OCI-LY7 (cell line): ENCODE measurements around the gene ZNF692. TPM values are rescaled to one million over a fixed set of nuclear protein-coding genes. Genes with fewer than 3 reads are reported as not detected.

Experiments used
- BruUV-seq: library from RNA; stranded (reverse); fragments of 400-500 nt; replicated peaks from 2 replicates; lab custom pipeline; 2021; lab: Mats Ljungman, UMichigan
- CTCF ChIA-PET: fragments of 300-600 bp; sonication (Branson Sonifier 250); formaldehyde crosslinking; loops from one replicate; lab custom pipeline; 2022; ENCODE audit warnings: antibody characterized with exemption; ENCODE audit not compliant: unreplicated experiment; lab: Charles Lee
- POLR2A ChIA-PET: fragments of 300-600 bp; sonication (Branson Sonifier 250); formaldehyde crosslinking; loops from one replicate; lab custom pipeline; 2022; ENCODE audit warnings: antibody characterized with exemption; lab: Charles Lee
- DNase-seq: peaks from one replicate; pipeline ENCODE4 v3.0.0-alpha.2; 2015; ENCODE audit warnings: low spot score
- H2AFZ ChIP-seq: fragments of 200-600 bp; sonication (generic), shearing (Covaris generic); 2 replicates; pipeline ENCODE4 v1.6.1; 2014; ENCODE audit warnings: mild to moderate bottlenecking, antibody characterized with exemption, low read length, moderate library complexity
- H3K27ac ChIP-seq: fragments of 200-600 bp; sonication (generic); 2 replicates; pipeline ENCODE4 v1.5.1; 2014; ENCODE audit warnings: mixed run types, low read depth, mild to moderate bottlenecking, moderate library complexity, low read length, inconsistent platforms; ENCODE audit not compliant: poor library complexity, severe bottlenecking
- H3K36me3 ChIP-seq: fragments of 200-600 bp; sonication (generic); 2 replicates; pipeline ENCODE4 v1.6.1; 2014; ENCODE audit warnings: mild to moderate bottlenecking, antibody characterized with exemption, low read length, moderate library complexity, mixed read lengths; ENCODE audit not compliant: insufficient read depth
- H3K4me1 ChIP-seq: fragments of 200-600 bp; sonication (generic); 2 replicates; pipeline ENCODE4 v1.5.1; 2014; ENCODE audit warnings: mild to moderate bottlenecking, low read length; ENCODE audit not compliant: insufficient read depth, poor library complexity, severe bottlenecking
- H3K4me2 ChIP-seq: fragments of 200-600 bp; sonication (generic); 2 replicates; pipeline ENCODE4 v1.6.1; 2014; ENCODE audit warnings: mild to moderate bottlenecking, low read length
- H3K4me3 ChIP-seq: fragments of 200-600 bp; sonication (generic); 2 replicates; pipeline ENCODE4 v1.5.1; 2014; ENCODE audit warnings: mild to moderate bottlenecking, low read depth, low read length; ENCODE audit not compliant: poor library complexity, severe bottlenecking
- H3K79me2 ChIP-seq: fragments of 200-600 bp; sonication (generic); 2 replicates; pipeline ENCODE4 v1.6.1; 2016; ENCODE audit warnings: low read depth, mild to moderate bottlenecking, low read length, moderate library complexity, mixed read lengths; ENCODE audit not compliant: insufficient read depth
- H3K9me2 ChIP-seq: fragments of 200-600 bp; sonication (generic); 2 replicates; pipeline ENCODE4 v1.6.1; 2016; ENCODE audit warnings: mild to moderate bottlenecking, low read length, mixed read lengths; ENCODE audit not compliant: insufficient read depth
- H3K9me3 ChIP-seq: fragments of 200-600 bp; sonication (generic); 2 replicates; pipeline ENCODE4 v1.6.1; 2014; ENCODE audit warnings: mild to moderate bottlenecking, mixed run types, low read length, mixed read lengths
- H4K20me1 ChIP-seq: fragments of 200-600 bp; sonication (generic); 2 replicates; pipeline ENCODE4 v1.6.1; 2014; ENCODE audit warnings: mild to moderate bottlenecking, antibody characterized with exemption, low read length, moderate library complexity, mixed read lengths; ENCODE audit not compliant: insufficient read depth
- CTCF ChIP-seq: fragments of 200-600 bp; sonication (generic); conservative IDR thresholded peaks from 2 replicates; pipeline ENCODE4 v1.5.1; 2014; ENCODE audit warnings: mild to moderate bottlenecking, antibody characterized with exemption, low read length, moderate library complexity, mixed read lengths
- EZH2phosphoT487 ChIP-seq: fragments of 200-600 bp; sonication (generic); IDR thresholded peaks from 2 replicates; pipeline ENCODE4 v1.6.1; 2018; ENCODE audit warnings: low read depth, borderline replicate concordance, mild to moderate bottlenecking, mixed run types, antibody characterized with exemption, low read length, moderate library complexity, mixed read lengths
- intact Hi-C: fragments of 100-400 bp; cut with micrococcal nuclease; formaldehyde crosslinking; loops from one replicate; pipeline ENCODE4 v1.10.0; 2022; ENCODE audit not compliant: unreplicated experiment
- total RNA-seq, 2 experiments: library from RNA; depleted of rRNA in 1 of 2; stranded (reverse); fragments of >200 nt in 1 of 2; shearing (Covaris generic) in 1 of 2; gene quantifications; 2 replicates each; pipeline ENCODE4 v1.2.3, GENCODE V29; 2014 to 2022

ZNF692 gene
- total RNA-seq, 2 experiments from 2014 or later = 65.0 to 67.4 TPM

GRCh38 chr1:248818505-248819374, 40.1 kb downstream of the ZNF692 start:
- Histone ChIP-seq H3K36me3 (peaks cover 55% of the 10 kb centered on the region), H3K79me2 (no peaks in the 10 kb centered on the region), H3K27ac (no peak overlapping the region), H3K4me1 (peaks cover 30% of the 10 kb centered on the region), H3K4me3 (no peak overlapping the region), H3K9me2 (no peaks in the 10 kb centered on the region), H3K9me3 (no peaks in the 10 kb centered on the region), H4K20me1 (no peaks in the 10 kb centered on the region), H2AFZ (no peak overlapping the region), H3K4me2 (peak overlapping the region; percentile 27; the same call in 1 of the 2 replicates)
- ChIA-PET CTCF (no interaction called here), POLR2A (interaction anchor here (0.7 to 2.3 kb wide), 3 partner anchors 13 to 81 kb away, joined by 4 to 8 read pairs (median 6); no protein-coding TSS in a partner anchor)
- TF ChIP-seq CTCF = no peak
- no peak for TF ChIP-seq EZH2phosphoT487
- BruUV-seq = no TSS peak
- intact Hi-C loops = no loop called here
- DNase-seq = no peak

GRCh38 chr1:248817065-248817464, 41.8 kb downstream of the ZNF692 start:
- Histone ChIP-seq H3K36me3 (peaks cover 53% of the 10 kb centered on the region), H3K79me2 (no peaks in the 10 kb centered on the region), H3K9me2 (no peaks in the 10 kb centered on the region), H3K4me1 (peaks cover 14% of the 10 kb centered on the region), H3K4me2 (no peak overlapping the region), H3K9me3 (no peaks in the 10 kb centered on the region), H3K27ac (no peak overlapping the region), H3K4me3 (no peak overlapping the region), H4K20me1 (no peaks in the 10 kb centered on the region), H2AFZ (no peak overlapping the region)
- no peak for TF ChIP-seq EZH2phosphoT487
- TF ChIP-seq CTCF = no peak
- no peak for DNase-seq
- intact Hi-C loops = no loop called here
- no TSS peak for BruUV-seq
- POLR2A ChIA-PET = no interaction called here
- CTCF ChIA-PET = no interaction called here
